Left ventricle myocardium inferior (tissue), 1 donor: ENCODE results near the gene SYT2. TPM values are rescaled to one million over a fixed set of nuclear protein-coding genes. Genes with fewer than 3 reads are reported as not detected.

Source experiments
- DNase-seq: peaks from one replicate; pipeline ENCODE4 v3.0.0-alpha.2; 2020
- H3K27ac ChIP-seq: fragments of 200-600 bp; replicated peaks from 2 replicates; pipeline ENCODE4 v1.8.0; 2021
- H3K27me3 ChIP-seq: fragments of 200-600 bp; 2 replicates; pipeline ENCODE4 v1.8.0; 2021; ENCODE audit warnings: low read depth
- H3K36me3 ChIP-seq: fragments of 200-600 bp; 2 replicates; pipeline ENCODE4 v1.8.0; 2021
- H3K4me1 ChIP-seq: fragments of 200-600 bp; 2 replicates; pipeline ENCODE4 v1.8.0; 2021
- H3K4me3 ChIP-seq: fragments of 200-600 bp; 2 replicates; pipeline ENCODE4 v1.8.0; 2021; ENCODE audit warnings: mild to moderate bottlenecking, moderate library complexity
- H3K9me3 ChIP-seq: fragments of 200-600 bp; replicated peaks from 2 replicates; pipeline ENCODE4 v1.8.0; 2021
- intact Hi-C: fragments of 100-400 bp; cut with micrococcal nuclease; formaldehyde crosslinking; loops from one replicate; pipeline ENCODE4 v1.11.0; 2022
- total RNA-seq: library from RNA; stranded (reverse); fragmentation: NEBNext Ultra II Directional; extraction: Animal tissue kit (Norgen Biotek cat#: 25700); gene quantifications from one replicate; pipeline ENCODE4 v1.2.1, GENCODE V29; 2021
- TF ChIP-seq, protein P1 (sequence below): fragments of 200-600 bp; IDR thresholded peaks from 2 replicates; pipeline ENCODE4 v1.8.0; 2021; ENCODE audit warnings: antibody characterized with exemption, mild to moderate bottlenecking, borderline replicate concordance
- donor health status: DM: no; HTN: yes; CAD: no; lungs with severe emphysema.

The SYT2 gene
- total RNA-seq, 1 donor from 2014 or later = not detected

DNA sequence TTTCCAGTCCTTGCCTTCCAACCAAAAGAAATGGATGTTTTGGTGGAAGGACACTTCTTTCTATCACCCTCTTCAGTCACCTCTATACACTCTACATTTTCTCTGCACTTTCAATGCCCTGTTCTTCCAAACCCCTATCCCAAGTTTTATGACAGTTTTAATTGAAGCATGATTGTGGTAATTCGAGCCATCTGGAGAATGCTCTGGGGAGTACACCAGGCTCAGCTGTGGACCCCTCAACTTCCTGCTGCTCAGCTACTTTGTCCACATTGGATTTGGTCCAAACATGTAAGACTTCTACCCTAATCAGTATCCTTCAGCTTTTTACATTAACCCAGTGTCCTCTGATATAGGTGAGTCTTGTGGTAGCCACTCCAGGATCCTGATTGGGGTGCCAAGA, 129.6 kb downstream of the SYT2 start:
- H3K36me3 ChIP-seq = peaks cover 35% of the 10 kb centered on the region
- no peaks in the 10 kb centered on the region for H3K27me3 ChIP-seq

DNA sequence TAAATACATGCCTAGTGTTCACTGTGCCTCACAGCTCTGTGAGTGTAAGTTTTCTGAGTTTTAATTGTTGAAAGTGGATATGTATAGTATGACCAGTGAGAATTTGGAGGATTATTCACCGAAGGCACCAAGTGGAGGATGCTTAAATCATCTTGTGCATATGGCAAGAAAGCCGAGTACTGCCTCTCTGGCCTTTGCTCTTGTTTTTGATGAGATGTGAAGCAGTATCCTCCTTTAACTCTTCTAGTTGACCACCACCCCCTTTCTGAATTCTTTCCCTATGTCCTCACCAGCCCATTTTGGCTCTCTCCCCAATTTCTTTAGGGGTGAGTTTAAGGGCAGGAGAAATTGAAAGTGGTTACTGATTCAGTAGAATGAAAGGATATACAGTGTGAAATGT, 130.4 kb downstream of the SYT2 start:
- Histone ChIP-seq H3K36me3 (peaks cover 36% of the 10 kb centered on the region), H3K4me3 (no peak overlapping the region), H3K9me3 (no peaks in the 10 kb centered on the region), H3K27me3 (no peaks in the 10 kb centered on the region), H3K27ac (peak overlapping the region; percentile 73), H3K4me1 (peaks cover 98% of the 10 kb centered on the region)
- TF ChIP-seq, protein P1, sequence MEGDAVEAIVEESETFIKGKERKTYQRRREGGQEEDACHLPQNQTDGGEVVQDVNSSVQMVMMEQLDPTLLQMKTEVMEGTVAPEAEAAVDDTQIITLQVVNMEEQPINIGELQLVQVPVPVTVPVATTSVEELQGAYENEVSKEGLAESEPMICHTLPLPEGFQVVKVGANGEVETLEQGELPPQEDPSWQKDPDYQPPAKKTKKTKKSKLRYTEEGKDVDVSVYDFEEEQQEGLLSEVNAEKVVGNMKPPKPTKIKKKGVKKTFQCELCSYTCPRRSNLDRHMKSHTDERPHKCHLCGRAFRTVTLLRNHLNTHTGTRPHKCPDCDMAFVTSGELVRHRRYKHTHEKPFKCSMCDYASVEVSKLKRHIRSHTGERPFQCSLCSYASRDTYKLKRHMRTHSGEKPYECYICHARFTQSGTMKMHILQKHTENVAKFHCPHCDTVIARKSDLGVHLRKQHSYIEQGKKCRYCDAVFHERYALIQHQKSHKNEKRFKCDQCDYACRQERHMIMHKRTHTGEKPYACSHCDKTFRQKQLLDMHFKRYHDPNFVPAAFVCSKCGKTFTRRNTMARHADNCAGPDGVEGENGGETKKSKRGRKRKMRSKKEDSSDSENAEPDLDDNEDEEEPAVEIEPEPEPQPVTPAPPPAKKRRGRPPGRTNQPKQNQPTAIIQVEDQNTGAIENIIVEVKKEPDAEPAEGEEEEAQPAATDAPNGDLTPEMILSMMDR = no peak
- DNase-seq = no peak
- intact Hi-C loops = no loop called here

More for the DNA sequence above, 129.6 kb downstream of the SYT2 start:
- H3K4me1 ChIP-seq = peaks cover 98% of the 10 kb centered on the region
- intact Hi-C loops = no loop called here
- H3K9me3 ChIP-seq = no peaks in the 10 kb centered on the region
- no peak for DNase-seq
- TF ChIP-seq, protein P1 = no peak
- peak overlapping the region; percentile 73 for H3K27ac ChIP-seq
- H3K4me3 ChIP-seq = no peak overlapping the region

GRCh38 chr1:202578565-202578964, 131.7 kb downstream of the SYT2 start:
- H3K4me1 ChIP-seq = peaks cover 98% of the 10 kb centered on the region

GRCh38 chr1:202578001-202578504, 132.2 kb downstream of the SYT2 start:
- peaks cover 40% of the 10 kb centered on the region for H3K36me3 ChIP-seq
- intact Hi-C loops = no loop called here

More at GRCh38 chr1:202578565-202578964, 131.7 kb downstream of the SYT2 start:
- no peaks in the 10 kb centered on the region for H3K27me3 ChIP-seq
- H3K27ac ChIP-seq = peak overlapping the region; percentile 73
- H3K9me3 ChIP-seq = no peaks in the 10 kb centered on the region
- peaks cover 40% of the 10 kb centered on the region for H3K36me3 ChIP-seq
- intact Hi-C loops = no loop called here
- TF ChIP-seq, protein P1 = no peak
- no peak overlapping the region for H3K4me3 ChIP-seq
- no peak for DNase-seq

DNA sequence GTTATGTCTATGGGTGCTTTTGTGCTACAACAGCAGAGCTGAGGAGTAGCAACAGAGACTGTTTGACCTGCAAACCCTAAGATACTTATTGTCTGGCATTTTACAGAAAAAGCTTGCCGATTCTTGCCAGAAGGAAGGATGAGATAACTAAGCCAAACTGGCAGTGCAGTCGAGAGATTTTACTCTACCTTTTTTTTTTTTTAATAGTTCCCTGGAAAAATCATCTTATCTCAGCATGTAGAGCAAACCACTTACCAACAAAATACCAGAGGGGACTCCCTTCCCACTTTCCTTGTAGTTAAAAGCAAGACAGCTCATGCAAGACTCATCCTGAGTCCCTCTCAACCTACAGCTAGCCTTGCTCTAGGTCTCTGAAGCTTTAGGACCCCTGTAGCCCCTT, 132.9 kb downstream of the SYT2 start:
- Histone ChIP-seq H3K36me3 (peaks cover 41% of the 10 kb centered on the region), H3K27me3 (no peaks in the 10 kb centered on the region), H3K9me3 (no peaks in the 10 kb centered on the region), H3K27ac (peak overlapping the region; percentile 73), H3K4me3 (no peak overlapping the region), H3K4me1 (peaks cover 98% of the 10 kb centered on the region)
- DNase-seq = no peak
- TF ChIP-seq, protein P1 = no peak
- intact Hi-C loops = no loop called here

More at GRCh38 chr1:202578001-202578504, 132.2 kb downstream of the SYT2 start:
- H3K27ac ChIP-seq = peak overlapping the region; percentile 73
- H3K27me3 ChIP-seq = no peaks in the 10 kb centered on the region
- H3K4me1 ChIP-seq = peaks cover 98% of the 10 kb centered on the region
- TF ChIP-seq, protein P1 = no peak
- no peaks in the 10 kb centered on the region for H3K9me3 ChIP-seq
- H3K4me3 ChIP-seq = no peak overlapping the region
- DNase-seq = no peak
